ENCODE results near the gene SNX22. TPM values are rescaled to one million over a fixed set of nuclear protein-coding genes. Genes with fewer than 3 reads are reported as not detected.
"Not testable (repeated sequence)": the region's sequence is repeated elsewhere in the genome, so short reads cannot be mapped to it uniquely, and the experiment has no call there.

The SNX22 gene
- 1.9 TPM for polyA plus RNA-seq (ENCODE audit: insufficient read length)
- long read RNA-seq, donor 1, partial matches to known transcripts = 280 of 853 reads
- long read RNA-seq, donor 1, other reads (novel, unspliced or antisense) = 572 of 853 reads
- long read RNA-seq, donor 2, partial matches to known transcripts = 621 of 656 reads
- long read RNA-seq, donor 2, other reads (novel, unspliced or antisense) = 35 of 656 reads
- long read RNA-seq, donor 3, partial matches to known transcripts = 86 of 86 reads
- long read RNA-seq, donor 3, other reads (novel, unspliced or antisense) = 0 of 86 reads
- long read RNA-seq, donor 4 = 0 reads
- long read RNA-seq, donor 5, partial matches to known transcripts = 0 of 1 reads
- long read RNA-seq, donor 5, other reads (novel, unspliced or antisense) = 0 of 1 reads
- long read RNA-seq, donor 6 = 0 reads
- long read RNA-seq, donor 7, partial matches to known transcripts = 1,081 of 1,152 reads
- long read RNA-seq, donor 7, other reads (novel, unspliced or antisense) = 71 of 1,152 reads
- long read RNA-seq, donor 8 = 0 reads

- DNase-seq = no peak
Measured at GRCh38 chr15:64151727-64152506, at the start of gene SNX22. TSS of gene SNX22 (plus strand) at chr15:64151731. CDS start at chr15:64151776, 45 bp downstream.

- no peak for DNase-seq
Measured at GRCh38 chr15:64102497-64102896, 49.0 kb upstream of the SNX22 start.

- no peak for DNase-seq
Measured at GRCh38 chr15:64105113-64105704, 46.3 kb upstream of the SNX22 start.

- DNase-seq = no peak
Measured at GRCh38 chr15:64107337-64107736, 44.2 kb upstream of the SNX22 start.

GRCh38 chr15:64110108-64110701 is 41.3 kb upstream of the SNX22 start:
- DNase-seq = not testable (repeated sequence)

- DNase-seq = no peak
Measured at GRCh38 chr15:64110950-64111678, 40.4 kb upstream of the SNX22 start.

- DNase-seq = no peak
Measured at GRCh38 chr15:64111679-64112050, 39.9 kb upstream of the SNX22 start.

- DNase-seq = no peak
Measured at GRCh38 chr15:64112073-64112772, 39.3 kb upstream of the SNX22 start.

- DNase-seq = no peak
Measured at GRCh38 chr15:64112904-64113303, 38.6 kb upstream of the SNX22 start.

GRCh38 chr15:64117759-64118487 is 33.6 kb upstream of the SNX22 start:
- no peak for DNase-seq

GRCh38 chr15:64120322-64120721 is 31.2 kb upstream of the SNX22 start:
- not testable (repeated sequence) for DNase-seq

GRCh38 chr15:64121614-64122013 is 29.9 kb upstream of the SNX22 start:
- DNase-seq = no peak

- DNase-seq = no peak
Measured at GRCh38 chr15:64122444-64122843, 29.1 kb upstream of the SNX22 start.

GRCh38 chr15:64122936-64123351 is 28.6 kb upstream of the SNX22 start:
- no peak for DNase-seq

GRCh38 chr15:64125978-64126377 is 25.6 kb upstream of the SNX22 start:
- no peak for DNase-seq

- no peak for DNase-seq
Measured at GRCh38 chr15:64127521-64128270, 23.8 kb upstream of the SNX22 start.

GRCh38 chr15:64130159-64130558 is 21.4 kb upstream of the SNX22 start:
- no peak for DNase-seq

GRCh38 chr15:64131547-64131946 is 20.0 kb upstream of the SNX22 start:
- DNase-seq = no peak

- no peak for DNase-seq
Measured at GRCh38 chr15:64132217-64132616, 19.3 kb upstream of the SNX22 start.

Measured in left kidney (tissue), 8 donors.